Measurements from ENCODE around the gene RAB3IL1. TPM values are rescaled to one million over a fixed set of nuclear protein-coding genes. Genes with fewer than 3 reads are reported as not detected.

The RAB3IL1 gene
- total RNA-seq, 2 experiments from 2014 or later = 0.28 to 1.6 TPM

DNA sequence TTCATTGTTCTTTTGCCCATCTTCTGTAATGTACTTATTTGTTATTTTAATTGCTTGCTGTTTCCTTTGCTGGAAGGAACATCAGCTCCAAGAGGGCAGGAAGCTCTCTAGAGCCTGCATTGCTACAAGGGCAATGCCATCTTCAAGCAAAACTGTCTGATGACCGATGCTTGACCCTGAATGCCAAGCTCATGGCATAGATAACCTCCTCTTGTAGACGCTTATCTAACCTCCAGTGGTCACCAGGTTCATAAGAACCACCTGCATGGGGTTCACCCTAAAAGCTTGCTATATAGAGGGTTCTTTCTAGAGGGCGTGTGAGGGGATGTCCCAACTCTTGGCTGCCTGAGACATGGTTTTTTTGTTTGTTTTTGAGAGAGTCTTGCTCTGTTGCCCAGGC is 42.5 kb downstream of the RAB3IL1 start:
- ATAC-seq (ENCODE audit: low read depth) = no peak
- POLR2A ChIA-PET = no interaction called here
- no peaks in the 10 kb centered on the region for H3K9me3 Mint-ChIP-seq
- no peak overlapping the region for H3K27ac Mint-ChIP-seq
- no peaks in the 10 kb centered on the region for H3K36me3 Mint-ChIP-seq
- H3K27me3 Mint-ChIP-seq = no peaks in the 10 kb centered on the region
- peaks cover 6% of the 10 kb centered on the region for H3K4me1 Mint-ChIP-seq
- DNase-seq = no peak
- H3K4me3 Mint-ChIP-seq = no peak overlapping the region

GRCh38 chr11:61874377-61874809 is 43.0 kb downstream of the RAB3IL1 start:
- POLR2A ChIA-PET = no interaction called here
- Mint-ChIP-seq H3K27me3 (no peaks in the 10 kb centered on the region), H3K27ac (no peak overlapping the region), H3K4me1 (peaks cover 6% of the 10 kb centered on the region), H3K4me3 (no peak overlapping the region), H3K9me3 (no peaks in the 10 kb centered on the region), H3K36me3 (no peaks in the 10 kb centered on the region)
- no peak for DNase-seq
- no peak for ATAC-seq (ENCODE audit: low read depth)

- H3K27ac Mint-ChIP-seq = no peak overlapping the region
- H3K4me3 Mint-ChIP-seq = no peak overlapping the region
- POLR2A ChIA-PET = no interaction called here
- ATAC-seq (ENCODE audit: low read depth) (no peak), DNase-seq (no peak)
- peaks cover 6% of the 10 kb centered on the region for H3K4me1 Mint-ChIP-seq
- no peaks in the 10 kb centered on the region for H3K9me3 Mint-ChIP-seq
- no peaks in the 10 kb centered on the region for H3K27me3 Mint-ChIP-seq
- H3K36me3 Mint-ChIP-seq = no peaks in the 10 kb centered on the region
These were observed 43.6 kb downstream of the RAB3IL1 start for GRCh38 chr11:61873588-61874376.

GRCh38 chr11:61872935-61873565 is 44.3 kb downstream of the RAB3IL1 start:
- DNase-seq (no peak), ATAC-seq (ENCODE audit: low read depth) (no peak)
- Mint-ChIP-seq H3K4me1 (peaks cover 6% of the 10 kb centered on the region), H3K36me3 (no peaks in the 10 kb centered on the region), H3K9me3 (no peaks in the 10 kb centered on the region), H3K4me3 (no peak overlapping the region), H3K27ac (no peak overlapping the region), H3K27me3 (no peaks in the 10 kb centered on the region)
- POLR2A ChIA-PET = no interaction called here

- DNase-seq = peak; percentile 84
- peak; percentile 91 for ATAC-seq (ENCODE audit: low read depth)
- Mint-ChIP-seq H3K27me3 (no peaks in the 10 kb centered on the region), H3K4me1 (peaks cover 6% of the 10 kb centered on the region), H3K36me3 (no peaks in the 10 kb centered on the region), H3K4me3 (peak overlapping the region; percentile 80), H3K27ac (no peak overlapping the region), H3K9me3 (no peaks in the 10 kb centered on the region)
- POLR2A ChIA-PET = interaction anchor here (1.5 kb wide), 2 partner anchors 73 to 237 kb away, joined by 4 to 7 read pairs; no protein-coding TSS in a partner anchor
These were observed 46.2 kb downstream of the RAB3IL1 start for GRCh38 chr11:61871158-61871597.

- H3K27me3 Mint-ChIP-seq = no peaks in the 10 kb centered on the region
- DNase-seq = no peak
- ATAC-seq (ENCODE audit: low read depth) = no peak
- peaks cover 5% of the 10 kb centered on the region for H3K36me3 Mint-ChIP-seq
- peak overlapping the region; percentile 32 for H3K4me3 Mint-ChIP-seq
- no peaks in the 10 kb centered on the region for H3K9me3 Mint-ChIP-seq
- POLR2A ChIA-PET = interaction anchor here (0.6 to 1.5 kb wide), 3 partner anchors 73 to 238 kb away, joined by 4 to 7 read pairs (median 4); no protein-coding TSS in a partner anchor
- H3K27ac Mint-ChIP-seq = no peak overlapping the region
- peaks cover 6% of the 10 kb centered on the region for H3K4me1 Mint-ChIP-seq
These were observed 46.8 kb downstream of the RAB3IL1 start for GRCh38 chr11:61870541-61871031.

GRCh38 chr11:61869708-61870451 is 47.5 kb downstream of the RAB3IL1 start:
- Mint-ChIP-seq H3K4me1 (peaks cover 6% of the 10 kb centered on the region), H3K27ac (no peak overlapping the region), H3K36me3 (peaks cover 6% of the 10 kb centered on the region), H3K4me3 (no peak overlapping the region), H3K9me3 (no peaks in the 10 kb centered on the region), H3K27me3 (no peaks in the 10 kb centered on the region)
- no peak for ATAC-seq (ENCODE audit: low read depth)
- POLR2A ChIA-PET = interaction anchor here (0.6 to 1.5 kb wide), 3 partner anchors 72 to 239 kb away, joined by 4 to 7 read pairs (median 4); no protein-coding TSS in a partner anchor
- DNase-seq = no peak

DNA sequence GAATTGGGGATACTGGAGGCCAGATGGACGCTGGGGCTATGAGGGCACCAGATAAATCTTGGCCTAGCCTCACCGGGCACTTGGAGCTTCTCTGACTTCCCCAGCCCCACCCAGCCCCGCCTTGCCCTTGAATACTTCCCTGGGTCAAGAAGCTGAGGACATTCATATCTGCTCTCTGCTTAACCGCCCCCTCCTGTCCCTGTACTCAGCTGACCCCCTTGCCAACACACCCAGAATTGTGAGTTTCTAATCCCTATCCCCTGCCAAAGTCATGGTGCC is 48.0 kb downstream of the RAB3IL1 start:
- H3K4me1 Mint-ChIP-seq = peaks cover 6% of the 10 kb centered on the region
- H3K9me3 Mint-ChIP-seq = no peaks in the 10 kb centered on the region
- no peak for DNase-seq
- POLR2A ChIA-PET = no interaction called here
- no peak overlapping the region for H3K27ac Mint-ChIP-seq
- H3K36me3 Mint-ChIP-seq = peaks cover 10% of the 10 kb centered on the region
- no peak overlapping the region for H3K4me3 Mint-ChIP-seq
- no peak for ATAC-seq (ENCODE audit: low read depth)
- no peaks in the 10 kb centered on the region for H3K27me3 Mint-ChIP-seq

DNA sequence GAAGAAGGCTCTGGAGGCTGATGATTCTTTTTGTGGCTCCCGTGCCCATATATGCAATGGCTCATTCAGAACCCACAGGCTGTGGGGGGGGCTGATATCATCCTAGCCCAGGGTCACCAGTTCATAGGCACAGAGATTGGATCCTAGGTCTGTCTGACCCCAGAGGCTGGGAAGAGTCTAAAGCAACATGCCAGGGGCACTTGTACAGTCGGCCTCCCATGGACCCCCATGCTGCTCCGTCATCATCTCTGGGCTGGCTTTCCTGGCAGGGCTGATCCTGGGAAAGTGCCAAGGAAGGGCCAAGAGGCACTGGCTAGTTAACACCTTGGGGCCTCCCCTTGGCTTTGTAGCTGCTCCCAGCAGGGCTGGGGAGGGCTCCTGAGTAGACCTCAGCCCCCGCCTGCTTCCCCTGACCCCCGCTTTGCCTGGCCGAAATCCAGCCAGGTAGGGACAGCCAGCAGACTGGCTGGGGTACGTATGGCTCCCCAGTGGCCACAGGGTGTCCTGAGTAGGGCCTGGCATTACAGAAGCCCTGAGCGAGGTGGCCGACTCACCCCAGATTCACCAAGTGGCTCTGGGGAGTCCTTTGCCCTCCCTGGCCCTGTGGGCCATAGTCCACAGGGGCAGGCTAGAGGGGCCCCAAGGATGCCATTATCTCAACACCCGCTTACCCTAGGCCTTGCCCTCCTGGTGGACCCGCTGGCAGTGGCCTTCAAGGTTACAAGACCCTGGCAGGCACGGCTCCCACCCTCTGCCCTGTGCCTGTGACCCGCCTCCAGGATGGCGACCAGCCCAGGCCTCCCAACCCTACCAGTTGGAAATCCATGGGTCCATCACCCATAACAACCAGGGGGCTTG is 48.6 kb downstream of the RAB3IL1 start:
- Mint-ChIP-seq H3K27ac (no peak overlapping the region), H3K9me3 (no peaks in the 10 kb centered on the region), H3K4me3 (no peak overlapping the region), H3K27me3 (no peaks in the 10 kb centered on the region), H3K4me1 (peaks cover 6% of the 10 kb centered on the region), H3K36me3 (peaks cover 10% of the 10 kb centered on the region)
- POLR2A ChIA-PET = interaction anchor here (0.6 kb wide), 1 partner anchor 270 kb away, joined by 3 read pairs; no protein-coding TSS in a partner anchor
- no peak for DNase-seq
- ATAC-seq (ENCODE audit: low read depth) = no peak

DNA sequence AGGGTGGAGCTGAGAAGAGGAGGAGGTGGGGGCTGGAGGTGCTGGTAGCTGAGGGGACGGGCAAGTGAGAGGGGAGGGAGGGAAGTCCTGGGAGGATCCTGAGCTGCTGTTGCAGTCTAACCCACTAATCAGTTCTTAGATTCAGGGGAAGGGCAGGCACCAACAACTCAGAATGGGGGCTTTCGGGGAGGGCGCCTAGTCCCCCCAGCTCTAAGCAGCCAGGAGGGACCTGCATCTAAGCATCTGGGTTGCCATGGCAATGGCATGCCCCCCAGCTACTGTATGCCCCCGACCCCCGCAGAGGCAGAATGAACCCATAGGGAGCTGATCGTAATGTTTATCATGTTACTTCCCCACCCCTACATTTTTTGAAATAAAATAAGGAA is 50.4 kb downstream of the RAB3IL1 start:
- peaks cover 6% of the 10 kb centered on the region for H3K4me1 Mint-ChIP-seq
- H3K9me3 Mint-ChIP-seq = no peaks in the 10 kb centered on the region
- H3K36me3 Mint-ChIP-seq = peaks cover 13% of the 10 kb centered on the region
- H3K27ac Mint-ChIP-seq = no peak overlapping the region
- no peak overlapping the region for H3K4me3 Mint-ChIP-seq
- POLR2A ChIA-PET = interaction anchor here (0.6 kb wide), 1 partner anchor 26 kb away, joined by 3 read pairs; no protein-coding TSS in a partner anchor
- ATAC-seq (ENCODE audit: low read depth) = no peak
- H3K27me3 Mint-ChIP-seq = no peaks in the 10 kb centered on the region
- no peak for DNase-seq

DNA sequence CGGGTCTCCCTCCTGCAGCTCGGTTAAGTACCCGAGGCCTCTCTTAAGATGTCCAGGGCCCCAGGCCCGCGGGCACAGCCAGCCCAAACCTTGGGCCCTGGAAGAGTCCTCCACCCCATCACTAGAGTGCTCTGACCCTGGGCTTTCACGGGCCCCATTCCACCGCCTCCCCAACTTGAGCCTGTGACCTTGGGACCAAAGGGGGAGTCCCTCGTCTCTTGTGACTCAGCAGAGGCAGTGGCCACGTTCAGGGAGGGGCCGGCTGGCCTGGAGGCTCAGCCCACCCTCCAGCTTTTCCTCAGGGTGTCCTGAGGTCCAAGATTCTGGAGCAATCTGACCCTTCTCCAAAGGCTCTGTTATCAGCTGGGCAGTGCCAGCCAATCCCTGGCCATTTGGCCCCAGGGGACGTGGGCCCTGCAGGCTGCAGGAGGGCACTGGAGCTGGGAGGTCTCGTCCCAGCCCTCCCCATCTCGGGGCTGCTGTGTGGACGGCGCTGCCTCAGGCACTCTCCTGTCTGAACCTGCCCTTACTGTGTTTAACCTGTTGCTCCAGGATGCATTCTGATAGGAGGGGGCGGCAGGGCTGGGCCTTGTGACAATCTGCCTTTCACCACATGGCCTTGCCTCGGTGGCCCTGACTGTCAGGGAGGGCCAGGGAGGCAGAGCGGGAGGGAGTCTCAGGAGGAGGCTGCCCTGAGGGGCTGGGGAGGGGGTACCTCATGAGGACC is 51.0 kb downstream of the RAB3IL1 start:
- DNase-seq = no peak
- ATAC-seq (ENCODE audit: low read depth) = no peak
- Mint-ChIP-seq H3K36me3 (peaks cover 17% of the 10 kb centered on the region), H3K9me3 (no peaks in the 10 kb centered on the region), H3K4me3 (no peak overlapping the region), H3K4me1 (peaks cover 5% of the 10 kb centered on the region), H3K27ac (no peak overlapping the region), H3K27me3 (no peaks in the 10 kb centered on the region)
- POLR2A ChIA-PET = no interaction called here

All from activated naive CD8-positive, alpha-beta T cell treated with anti-CD3 and anti-CD28 coated beads, Interleukin-2, amount 10 ng/mL, durations not matched to agents 7 days and 5 days (primary cell).